Adipocyte (in vitro differentiated cells): ENCODE results near the gene RALGPS2.

Experiments used
- DNase-seq: peaks from one replicate; pipeline ENCODE4 v3.0.0-alpha.2; 2015; ENCODE audit warnings: low read depth
- H3K27me3 ChIP-seq: replicated peaks from 2 replicates; pipeline ENCODE4 v1.7.0; 2013; ENCODE audit warnings: mild to moderate bottlenecking, low read length, moderate library complexity; ENCODE audit not compliant: control insufficient read depth, insufficient read depth
- H3K36me3 ChIP-seq: 2 replicates; pipeline ENCODE4 v1.7.0; 2013; ENCODE audit warnings: low read length, mild to moderate bottlenecking, moderate library complexity; ENCODE audit not compliant: control insufficient read depth, insufficient read depth, severe bottlenecking
- H3K4me1 ChIP-seq: 2 replicates; pipeline ENCODE4 v1.7.0; 2013; ENCODE audit warnings: mild to moderate bottlenecking, low read length, moderate library complexity; ENCODE audit not compliant: control insufficient read depth, insufficient read depth
- H3K4me3 ChIP-seq: 2 replicates; pipeline ENCODE4 v1.7.0; 2013; ENCODE audit warnings: mild to moderate bottlenecking, low read length, moderate library complexity
- H3K9ac ChIP-seq: 2 replicates; pipeline ENCODE4 v1.7.0; 2013; ENCODE audit warnings: mild to moderate bottlenecking, low read length, moderate library complexity
- H3K9me3 ChIP-seq: 2 replicates; pipeline ENCODE4 v1.7.0; 2013; ENCODE audit warnings: mild to moderate bottlenecking, low read length, moderate library complexity; ENCODE audit not compliant: control insufficient read depth

RALGPS2 gene

GRCh38 chr1:178895928-178896327 is 170.9 kb downstream of the RALGPS2 start:
- Histone ChIP-seq H3K27me3 (no peaks in the 10 kb centered on the region), H3K9ac (no peak overlapping the region)

GRCh38 chr1:178898401-178898800 is 173.4 kb downstream of the RALGPS2 start:
- Histone ChIP-seq H3K4me1 (no peaks in the 10 kb centered on the region), H3K9me3 (no peaks in the 10 kb centered on the region), H3K9ac (no peak overlapping the region), H3K36me3 (peaks cover 45% of the 10 kb centered on the region), H3K4me3 (no peak overlapping the region), H3K27me3 (no peaks in the 10 kb centered on the region)
- DNase-seq: no peak

More at GRCh38 chr1:178895928-178896327, 170.9 kb downstream of the RALGPS2 start:
- H3K4me3 ChIP-seq: no peak overlapping the region
- no peaks in the 10 kb centered on the region for H3K4me1 ChIP-seq
- H3K9me3 ChIP-seq: no peaks in the 10 kb centered on the region
- no peak for DNase-seq
- peaks cover 45% of the 10 kb centered on the region for H3K36me3 ChIP-seq

GRCh38 chr1:178899402-178899801 is 174.4 kb downstream of the RALGPS2 start:
- Histone ChIP-seq H3K36me3 (peaks cover 38% of the 10 kb centered on the region), H3K9ac (no peak overlapping the region)

GRCh38 chr1:178901482-178902125 is 176.6 kb downstream of the RALGPS2 start:
- Histone ChIP-seq H3K9ac (no peak overlapping the region), H3K4me3 (no peak overlapping the region), H3K4me1 (no peaks in the 10 kb centered on the region), H3K27me3 (no peaks in the 10 kb centered on the region), H3K36me3 (peaks cover 29% of the 10 kb centered on the region), H3K9me3 (no peaks in the 10 kb centered on the region)
- DNase-seq: no peak

More at GRCh38 chr1:178899402-178899801, 174.4 kb downstream of the RALGPS2 start:
- Histone ChIP-seq H3K27me3 (no peaks in the 10 kb centered on the region), H3K4me3 (no peak overlapping the region), H3K9me3 (no peaks in the 10 kb centered on the region), H3K4me1 (no peaks in the 10 kb centered on the region)
- DNase-seq: no peak

- peaks cover 20% of the 10 kb centered on the region for H3K4me1 ChIP-seq
- H3K9me3 ChIP-seq: no peaks in the 10 kb centered on the region
- no peak overlapping the region for H3K4me3 ChIP-seq
- H3K27me3 ChIP-seq: no peaks in the 10 kb centered on the region
- peak; percentile 79 for DNase-seq
- H3K9ac ChIP-seq: no peak overlapping the region
- H3K36me3 ChIP-seq: peaks cover 12% of the 10 kb centered on the region
Measured at GRCh38 chr1:178908358-178908757, 183.3 kb downstream of the RALGPS2 start.

GRCh38 chr1:178910023-178910422 is 185.0 kb downstream of the RALGPS2 start:
- no peaks in the 10 kb centered on the region for H3K27me3 ChIP-seq
- no peaks in the 10 kb centered on the region for H3K9me3 ChIP-seq
- H3K4me3 ChIP-seq: no peak overlapping the region
- no peak overlapping the region for H3K9ac ChIP-seq
- peaks cover 20% of the 10 kb centered on the region for H3K4me1 ChIP-seq
- peaks cover 11% of the 10 kb centered on the region for H3K36me3 ChIP-seq
- no peak for DNase-seq

GRCh38 chr1:178912597-178912996 is 187.6 kb downstream of the RALGPS2 start:
- no peaks in the 10 kb centered on the region for H3K9me3 ChIP-seq
- H3K36me3 ChIP-seq: peaks cover 10% of the 10 kb centered on the region
- no peak overlapping the region for H3K9ac ChIP-seq
- H3K4me1 ChIP-seq: peaks cover 20% of the 10 kb centered on the region
- H3K4me3 ChIP-seq: no peak overlapping the region
- no peak for DNase-seq
- no peaks in the 10 kb centered on the region for H3K27me3 ChIP-seq

GRCh38 chr1:178916448-178917174 is 191.6 kb downstream of the RALGPS2 start:
- no peaks in the 10 kb centered on the region for H3K9me3 ChIP-seq
- no peak overlapping the region for H3K4me3 ChIP-seq
- no peaks in the 10 kb centered on the region for H3K27me3 ChIP-seq
- H3K9ac ChIP-seq: no peak overlapping the region
- peaks cover 13% of the 10 kb centered on the region for H3K36me3 ChIP-seq
- no peak for DNase-seq
- peaks cover 15% of the 10 kb centered on the region for H3K4me1 ChIP-seq

- no peaks in the 10 kb centered on the region for H3K27me3 ChIP-seq
- H3K9ac ChIP-seq: no peak overlapping the region
- H3K9me3 ChIP-seq: no peaks in the 10 kb centered on the region
- peaks cover 13% of the 10 kb centered on the region for H3K4me1 ChIP-seq
- no peak overlapping the region for H3K4me3 ChIP-seq
- peaks cover 13% of the 10 kb centered on the region for H3K36me3 ChIP-seq
- DNase-seq: no peak
Measured at GRCh38 chr1:178918308-178918707, 193.3 kb downstream of the RALGPS2 start.

GRCh38 chr1:178918955-178919354 is 193.9 kb downstream of the RALGPS2 start:
- H3K4me3 ChIP-seq: no peak overlapping the region
- H3K36me3 ChIP-seq: peaks cover 13% of the 10 kb centered on the region
- H3K9ac ChIP-seq: no peak overlapping the region

GRCh38 chr1:178919581-178919980 is 194.5 kb downstream of the RALGPS2 start:
- Histone ChIP-seq H3K9me3 (no peaks in the 10 kb centered on the region), H3K9ac (no peak overlapping the region), H3K4me3 (no peak overlapping the region), H3K27me3 (no peaks in the 10 kb centered on the region), H3K4me1 (peaks cover 15% of the 10 kb centered on the region), H3K36me3 (peaks cover 14% of the 10 kb centered on the region)
- DNase-seq: no peak

More at GRCh38 chr1:178918955-178919354, 193.9 kb downstream of the RALGPS2 start:
- DNase-seq: no peak
- Histone ChIP-seq H3K4me1 (peaks cover 15% of the 10 kb centered on the region), H3K9me3 (no peaks in the 10 kb centered on the region), H3K27me3 (no peaks in the 10 kb centered on the region)
